GM13976 (cell line): Measurements from ENCODE around the gene ADCY3.

Experiments
- DNase-seq: peaks from one replicate; pipeline ENCODE4 v3.0.0; 2012; ENCODE audit warnings: low spot score
- CTCF ChIP-seq: IDR thresholded peaks from 2 replicates; pipeline ENCODE4 v1.5.1; 2012; ENCODE audit warnings: borderline replicate concordance, mild to moderate bottlenecking; ENCODE audit not compliant: insufficient read depth; ENCODE audit errors: extremely low read depth, missing control alignments, control extremely low read depth
- in situ Hi-C: fragments of 300-500 bp; cut with MboI; formaldehyde crosslinking; loops from one replicate; pipeline ENCODE4 v1.12.0; 2022; ENCODE audit warnings: low sequenced_read_pairs, mixed read lengths, inconsistent platforms; ENCODE audit not compliant: unreplicated experiment

Gene ADCY3

DNA sequence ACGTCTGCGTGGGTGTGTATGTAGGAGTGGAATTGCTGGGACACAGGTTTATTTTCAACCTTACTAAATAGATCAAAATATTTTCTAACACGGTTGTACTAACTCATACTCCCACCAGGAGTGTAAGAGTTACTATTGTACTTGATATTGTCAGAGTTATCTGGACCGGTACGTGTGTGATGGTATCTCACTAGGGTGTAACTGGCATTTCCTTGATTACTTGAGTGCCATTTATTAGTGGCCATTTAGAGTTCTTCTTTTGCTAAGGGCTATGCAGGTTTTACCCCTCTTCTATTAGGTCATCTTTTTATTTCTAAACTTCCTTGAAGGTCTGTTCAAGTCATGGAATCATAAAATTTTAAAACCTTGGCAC is 93.3 kb downstream of the ADCY3 start:
- DNase-seq = no peak
- no peak for TF ChIP-seq CTCF
- in situ Hi-C loops = loop anchor here (10.0 kb wide), 1 partner anchor 212 kb away; no protein-coding TSS in a partner anchor

DNA sequence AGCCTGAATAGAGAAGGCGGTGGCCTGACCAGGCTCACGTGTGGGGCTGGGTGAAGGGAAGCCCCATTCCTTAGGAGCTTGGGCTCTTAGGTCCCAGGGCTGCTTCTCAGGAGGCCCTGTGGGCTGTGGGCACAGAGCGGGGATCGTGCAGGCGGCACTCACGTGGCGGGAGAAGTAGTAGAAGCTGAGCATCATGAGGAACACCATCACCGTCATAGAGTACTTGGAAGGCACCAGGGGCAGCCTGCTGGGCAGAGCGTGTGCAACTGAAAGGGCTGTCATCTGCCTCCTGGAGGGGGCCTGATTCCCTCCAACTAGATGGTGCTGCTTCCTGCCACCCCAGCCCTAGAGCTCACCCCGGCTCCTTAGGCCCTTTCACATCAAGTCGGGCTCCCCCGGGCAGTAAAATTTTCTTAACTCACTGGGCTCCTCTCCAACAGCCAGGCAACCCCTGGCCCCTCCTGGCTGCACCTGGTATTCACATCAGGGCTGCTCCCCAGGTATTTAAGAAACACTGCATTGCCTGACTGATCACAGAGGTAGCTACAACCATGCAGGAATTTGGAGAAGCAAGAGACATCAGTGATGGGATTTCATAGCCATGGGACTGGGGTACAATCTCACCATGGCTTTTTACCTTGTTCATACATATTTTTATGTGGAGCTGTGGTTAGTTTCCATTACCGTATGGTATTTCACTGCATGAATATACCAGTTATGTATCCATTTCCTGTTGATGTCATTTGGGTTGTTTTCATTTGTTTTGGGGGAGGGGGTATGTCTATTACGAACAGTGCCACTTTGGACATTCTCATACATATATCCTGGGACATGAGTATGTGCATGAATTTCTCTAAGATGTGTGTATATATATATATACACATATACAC is 93.9 kb downstream of the ADCY3 start:
- in situ Hi-C loops = loop anchor here (10.0 kb wide), 1 partner anchor 211 kb away; no protein-coding TSS in a partner anchor
- no peak for TF ChIP-seq CTCF
- no peak for DNase-seq

- no peak for DNase-seq
- in situ Hi-C loops = loop anchor here (10.0 kb wide), 1 partner anchor 210 kb away; no protein-coding TSS in a partner anchor
- TF ChIP-seq CTCF = peak; percentile 40
Observed at GRCh38 chr2:24824966-24825882, 94.8 kb downstream of the ADCY3 start.

DNA sequence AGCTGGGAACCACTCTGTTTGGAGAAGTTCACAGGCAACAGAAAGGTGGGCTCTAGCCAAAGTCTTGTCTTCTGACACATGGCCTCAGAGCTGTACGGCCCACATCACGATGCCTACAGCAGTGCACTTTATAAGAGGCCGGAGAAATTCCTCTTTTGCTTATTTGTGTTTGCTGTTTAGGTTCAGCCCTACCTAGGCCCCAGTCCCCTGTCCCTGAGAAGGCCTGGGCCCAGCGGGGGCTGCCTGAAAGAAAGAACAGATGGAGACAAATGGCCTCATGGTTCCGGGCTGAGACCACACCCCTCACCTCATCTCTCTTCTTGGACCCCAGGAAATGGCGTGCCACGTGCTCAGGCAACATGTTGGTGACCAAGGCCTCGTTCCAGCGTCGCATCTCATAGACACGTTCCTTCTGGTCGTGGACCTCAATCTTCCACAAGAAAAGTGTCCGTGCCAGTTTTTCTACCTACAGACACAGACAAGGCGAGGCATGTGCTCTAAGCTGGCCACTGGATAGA is 95.9 kb downstream of the ADCY3 start:
- no peak for TF ChIP-seq CTCF

DNA sequence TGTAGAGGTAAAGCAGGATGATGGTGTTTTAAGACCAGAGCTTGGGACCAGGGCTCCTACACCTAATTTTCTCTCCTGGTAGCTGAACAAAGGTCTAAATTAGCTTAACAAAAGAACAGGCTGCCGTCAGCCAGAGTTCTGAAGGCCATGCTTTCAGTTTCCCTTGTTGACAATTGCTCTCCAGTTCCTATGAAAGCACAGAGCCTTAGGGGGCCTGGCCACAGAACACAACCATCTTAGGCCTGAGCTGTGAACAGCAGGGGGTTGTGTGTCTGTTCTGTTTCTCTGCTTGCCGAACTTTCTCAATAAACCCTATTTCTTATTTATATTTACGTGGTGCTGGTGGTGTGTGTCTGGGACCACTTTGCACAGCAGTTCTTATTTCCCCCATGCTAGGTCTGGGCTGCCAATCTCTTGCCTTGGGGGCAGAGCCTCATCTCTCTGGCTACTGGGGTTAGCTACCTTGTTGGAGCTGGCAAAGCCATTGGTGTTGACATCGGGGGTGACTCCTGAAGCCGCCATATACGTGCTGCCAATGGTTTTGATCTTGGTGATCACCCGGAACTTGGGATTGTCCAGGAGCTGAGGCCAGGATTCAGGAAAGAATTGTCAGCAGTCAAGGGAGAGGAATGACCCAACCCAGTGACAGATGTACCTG is 97.9 kb downstream of the ADCY3 start:
- in situ Hi-C loops = loop anchor here (10.0 kb wide), 1 partner anchor 207 kb away; no protein-coding TSS in a partner anchor
- DNase-seq = no peak
- no peak for TF ChIP-seq CTCF

More for the DNA sequence above, 95.9 kb downstream of the ADCY3 start:
- DNase-seq = no peak
- in situ Hi-C loops = loop anchor here (10.0 kb wide), 1 partner anchor 209 kb away; no protein-coding TSS in a partner anchor
